ENCODE results near the gene SSRP1. TPM values are rescaled to one million over a fixed set of nuclear protein-coding genes. Genes with fewer than 3 reads are reported as not detected.

Gene SSRP1
- total RNA-seq, 1 experiment from 2014 or later = 173 TPM

DNA sequence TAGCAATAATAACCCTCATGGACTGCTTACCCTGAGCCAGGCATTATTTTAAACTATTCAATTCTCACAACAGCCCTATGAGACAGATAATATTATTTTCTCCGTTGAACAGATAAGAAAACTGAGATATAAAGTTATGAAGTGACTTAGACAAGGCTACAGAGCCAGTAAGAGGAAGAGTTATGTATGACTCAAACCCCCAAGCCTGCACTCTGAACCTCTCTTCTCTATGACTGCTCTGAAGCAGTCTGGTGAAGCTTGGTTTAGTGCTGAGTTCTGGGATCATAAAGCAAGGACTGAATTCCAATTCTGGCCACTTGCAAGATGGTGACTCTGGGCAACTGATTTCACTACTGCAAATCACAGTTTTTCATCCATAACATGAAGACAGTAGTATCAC lies 45.4 kb downstream of the SSRP1 start:
- intact Hi-C loops (cut with micrococcal nuclease; ENCODE audit: unreplicated experiment) = no loop called here
- Histone ChIP-seq H3K36me3 (ENCODE audit: control insufficient read depth, insufficient read depth, low read length) (no peaks in the 10 kb centered on the region), H3K27me3 (ENCODE audit: control insufficient read depth, insufficient read depth, low read length) (no peaks in the 10 kb centered on the region), H3K4me1 (ENCODE audit: control insufficient read depth, insufficient read depth, low read length) (peaks cover 10% of the 10 kb centered on the region; the same call in 1 of the 2 replicates), H3K4me3 (ENCODE audit: low read depth in 2 of 2, low read length in 2 of 2) (no peak overlapping the region), H3K27ac (ENCODE audit: low read length) (no peak overlapping the region), H3K9me3 (ENCODE audit: control insufficient read depth, insufficient read depth, low read depth, low read length) (no peaks in the 10 kb centered on the region)
- CTCF ChIA-PET = no interaction called here
- DNase-seq (ENCODE audit: low read depth, low spot score) (no peak), ATAC-seq (no peak)
- BruUV-seq (replicated peaks) = no TSS peak
- in situ Hi-C loops (cut with HindIII; ENCODE audit: low pct_unique_long_range_greater_than_20kb, low sequenced_read_pairs) = no loop called here
- TF ChIP-seq, protein P1, sequence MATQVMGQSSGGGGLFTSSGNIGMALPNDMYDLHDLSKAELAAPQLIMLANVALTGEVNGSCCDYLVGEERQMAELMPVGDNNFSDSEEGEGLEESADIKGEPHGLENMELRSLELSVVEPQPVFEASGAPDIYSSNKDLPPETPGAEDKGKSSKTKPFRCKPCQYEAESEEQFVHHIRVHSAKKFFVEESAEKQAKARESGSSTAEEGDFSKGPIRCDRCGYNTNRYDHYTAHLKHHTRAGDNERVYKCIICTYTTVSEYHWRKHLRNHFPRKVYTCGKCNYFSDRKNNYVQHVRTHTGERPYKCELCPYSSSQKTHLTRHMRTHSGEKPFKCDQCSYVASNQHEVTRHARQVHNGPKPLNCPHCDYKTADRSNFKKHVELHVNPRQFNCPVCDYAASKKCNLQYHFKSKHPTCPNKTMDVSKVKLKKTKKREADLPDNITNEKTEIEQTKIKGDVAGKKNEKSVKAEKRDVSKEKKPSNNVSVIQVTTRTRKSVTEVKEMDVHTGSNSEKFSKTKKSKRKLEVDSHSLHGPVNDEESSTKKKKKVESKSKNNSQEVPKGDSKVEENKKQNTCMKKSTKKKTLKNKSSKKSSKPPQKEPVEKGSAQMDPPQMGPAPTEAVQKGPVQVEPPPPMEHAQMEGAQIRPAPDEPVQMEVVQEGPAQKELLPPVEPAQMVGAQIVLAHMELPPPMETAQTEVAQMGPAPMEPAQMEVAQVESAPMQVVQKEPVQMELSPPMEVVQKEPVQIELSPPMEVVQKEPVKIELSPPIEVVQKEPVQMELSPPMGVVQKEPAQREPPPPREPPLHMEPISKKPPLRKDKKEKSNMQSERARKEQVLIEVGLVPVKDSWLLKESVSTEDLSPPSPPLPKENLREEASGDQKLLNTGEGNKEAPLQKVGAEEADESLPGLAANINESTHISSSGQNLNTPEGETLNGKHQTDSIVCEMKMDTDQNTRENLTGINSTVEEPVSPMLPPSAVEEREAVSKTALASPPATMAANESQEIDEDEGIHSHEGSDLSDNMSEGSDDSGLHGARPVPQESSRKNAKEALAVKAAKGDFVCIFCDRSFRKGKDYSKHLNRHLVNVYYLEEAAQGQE (IDR thresholded peaks at IDR 0.05; ENCODE audit: insufficient read depth in 1 of 2, low read depth in 2 of 2, low read length in 1 of 2) = no peak
- POLR2A ChIA-PET = no interaction called here

DNA sequence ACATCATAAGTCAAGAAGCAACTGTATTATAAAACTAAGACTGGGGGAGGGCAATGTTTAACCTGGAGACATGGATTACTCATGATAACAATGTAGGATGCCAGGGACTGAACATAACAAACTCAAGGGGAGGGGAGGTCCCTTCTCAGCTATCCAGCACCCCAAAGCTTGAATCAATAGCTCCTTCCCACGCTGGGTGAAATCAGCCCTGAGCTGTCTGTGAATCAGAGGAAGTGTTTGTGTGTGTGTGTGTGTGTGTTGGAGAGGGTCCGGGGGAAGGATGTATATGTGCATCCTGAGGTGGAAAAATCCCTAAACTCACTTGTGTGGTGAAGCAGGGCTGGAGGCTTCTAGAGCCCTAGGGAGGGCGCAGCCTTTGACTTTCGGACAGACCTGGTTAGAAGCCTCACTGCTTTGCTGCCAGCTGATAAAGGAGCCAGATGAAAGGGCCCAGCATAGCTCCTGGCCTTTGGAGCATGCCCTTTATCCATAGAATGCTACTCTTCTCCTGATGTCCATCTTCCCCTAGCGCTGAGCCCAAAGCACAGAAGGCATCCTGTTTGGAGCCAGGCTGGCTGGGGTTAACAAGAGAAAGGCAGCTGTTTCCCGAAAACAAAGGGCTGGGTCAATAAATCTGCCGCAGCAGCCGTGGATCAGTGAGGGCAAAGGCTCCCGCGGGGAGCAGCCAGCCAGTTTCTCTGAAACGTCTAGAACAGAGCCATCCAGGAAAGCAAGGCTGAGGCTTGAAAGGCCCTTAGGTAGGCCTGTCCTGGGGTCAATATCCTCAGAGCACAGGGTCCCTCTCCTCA lies 46.7 kb downstream of the SSRP1 start:
- ChIA-PET CTCF (no interaction called here), POLR2A (no interaction called here)

More for the DNA sequence above, 46.7 kb downstream of the SSRP1 start:
- Histone ChIP-seq H3K36me3 (ENCODE audit: control insufficient read depth, insufficient read depth, low read length) (no peaks in the 10 kb centered on the region), H3K9me3 (ENCODE audit: control insufficient read depth, insufficient read depth, low read depth, low read length) (no peaks in the 10 kb centered on the region), H3K4me3 (ENCODE audit: low read depth in 2 of 2, low read length in 2 of 2) (no peak overlapping the region), H3K27me3 (ENCODE audit: control insufficient read depth, insufficient read depth, low read length) (no peaks in the 10 kb centered on the region), H3K4me1 (ENCODE audit: control insufficient read depth, insufficient read depth, low read length) (no peaks in the 10 kb centered on the region), H3K27ac (ENCODE audit: low read length) (no peak overlapping the region)
- TF ChIP-seq SIN3A (IDR thresholded peaks at IDR 0.05; ENCODE audit: borderline replicate concordance, insufficient read depth, low read depth, low read length) (no peak), TCF7L2 (IDR thresholded peaks at IDR 0.05; ENCODE audit: low read depth, low read length) (no peak), POLR2AphosphoS5 (IDR thresholded peaks at IDR 0.05; ENCODE audit: low read depth, low read length) (no peak)
- TF ChIP-seq, protein P1 (IDR thresholded peaks at IDR 0.05; ENCODE audit: insufficient read depth in 1 of 2, low read depth in 2 of 2, low read length in 1 of 2) = no peak
- TF ChIP-seq, protein P2, sequence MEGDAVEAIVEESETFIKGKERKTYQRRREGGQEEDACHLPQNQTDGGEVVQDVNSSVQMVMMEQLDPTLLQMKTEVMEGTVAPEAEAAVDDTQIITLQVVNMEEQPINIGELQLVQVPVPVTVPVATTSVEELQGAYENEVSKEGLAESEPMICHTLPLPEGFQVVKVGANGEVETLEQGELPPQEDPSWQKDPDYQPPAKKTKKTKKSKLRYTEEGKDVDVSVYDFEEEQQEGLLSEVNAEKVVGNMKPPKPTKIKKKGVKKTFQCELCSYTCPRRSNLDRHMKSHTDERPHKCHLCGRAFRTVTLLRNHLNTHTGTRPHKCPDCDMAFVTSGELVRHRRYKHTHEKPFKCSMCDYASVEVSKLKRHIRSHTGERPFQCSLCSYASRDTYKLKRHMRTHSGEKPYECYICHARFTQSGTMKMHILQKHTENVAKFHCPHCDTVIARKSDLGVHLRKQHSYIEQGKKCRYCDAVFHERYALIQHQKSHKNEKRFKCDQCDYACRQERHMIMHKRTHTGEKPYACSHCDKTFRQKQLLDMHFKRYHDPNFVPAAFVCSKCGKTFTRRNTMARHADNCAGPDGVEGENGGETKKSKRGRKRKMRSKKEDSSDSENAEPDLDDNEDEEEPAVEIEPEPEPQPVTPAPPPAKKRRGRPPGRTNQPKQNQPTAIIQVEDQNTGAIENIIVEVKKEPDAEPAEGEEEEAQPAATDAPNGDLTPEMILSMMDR (IDR thresholded peaks at IDR 0.05) = no peak
- BruUV-seq (replicated peaks) = no TSS peak
- intact Hi-C loops (cut with micrococcal nuclease; ENCODE audit: unreplicated experiment) (no loop called here), in situ Hi-C loops (cut with HindIII; ENCODE audit: low pct_unique_long_range_greater_than_20kb, low sequenced_read_pairs) (no loop called here)
- DNase-seq (ENCODE audit: low read depth, low spot score) (no peak), ATAC-seq (no peak)
